K562 (cell line): Measurements from ENCODE around the gene ATG7. TPM values are rescaled to one million over a fixed set of nuclear protein-coding genes. Genes with fewer than 3 reads are reported as not detected.

ENCODE experiments used
- C11orf30 ChIP-seq: fragments of 450-650 bp; IDR thresholded peaks from 2 replicates; pipeline ENCODE4 v1.6.1; 2016; ENCODE audit warnings: low read depth, mild to moderate bottlenecking
- FUS ChIP-seq: fragments of 200-400 bp; formaldehyde crosslinking; optimal IDR thresholded peaks from 2 replicates; pipeline ENCODE3; 2017; ENCODE audit warnings: low read depth, low read length
- HDAC3 ChIP-seq: fragments of 450-650 bp; IDR thresholded peaks from 2 replicates; pipeline ENCODE4 v1.6.1; 2018; ENCODE audit warnings: borderline replicate concordance, mild to moderate bottlenecking, moderate library complexity; ENCODE audit not compliant: partially characterized antibody
- ILK ChIP-seq: fragments of 450-650 bp; IDR thresholded peaks from 2 replicates; pipeline ENCODE4 v1.6.1; 2016; ENCODE audit warnings: missing genetic modification characterization, low read depth, mild to moderate bottlenecking, missing compliant biosample characterization, moderate library complexity, borderline replicate concordance
- MCM7 ChIP-seq, 2 experiments: fragments of 450-650 bp; IDR thresholded peaks; 2 replicates each; pipeline ENCODE4 v1.6.1; 2016 to 2018
- POLR2B ChIP-seq: fragments of 450-650 bp; IDR thresholded peaks from 2 replicates; pipeline ENCODE4 v1.6.1; 2018; ENCODE audit warnings: low read depth; ENCODE audit not compliant: partially characterized antibody
- REST ChIP-seq, 2 experiments: fragments of 450-650 bp; formaldehyde crosslinking in 1 of 2; IDR thresholded peaks; 2 replicates each; pipeline versions ENCODE4 v1.4.0 to v1.6.1; 2014 to 2020; ENCODE audit warnings: mild to moderate bottlenecking in 2 of 2, borderline replicate concordance in 1 of 2, low read depth in 1 of 2
- SIRT6 ChIP-seq: IDR thresholded peaks from one replicate; pipeline ENCODE4 v1.6.1; 2012; ENCODE audit warnings: low read depth, mild to moderate bottlenecking, control low read depth, inconsistent platforms, low read length, moderate library complexity
- SMC3 ChIP-seq: conservative IDR thresholded peaks from 2 replicates; pipeline ENCODE4 v1.6.1; 2011; ENCODE audit warnings: low read depth, low read length, improper control_type of control experiment; ENCODE audit not compliant: insufficient read depth
- ZNF197 ChIP-seq: fragments of 200-800 bp; sonication (Bioruptor generic); IDR thresholded peaks from 2 replicates; pipeline ENCODE4 v1.6.1; 2016; ENCODE audit warnings: low read depth, missing genetic modification characterization, missing compliant biosample characterization
- ZNF57 ChIP-seq: fragments of 450-650 bp; formaldehyde crosslinking; IDR thresholded peaks from 2 replicates; pipeline ENCODE4 v1.4.0; 2020; ENCODE audit warnings: mild to moderate bottlenecking, moderate library complexity
- polyA plus RNA-seq, 8 experiments: library from polyadenylated mRNA; depleted of rRNA in 4 of 8; stranded (reverse) in 5 of 8; unstranded in 3 of 8; fragments of >200 nt; fragmentation: Nextera tagmentation in 2 of 8; fragmentation: Illumina TruSeq in 1 of 8; extraction: Ambion mirVana in 2 of 8; extraction: Trizol in 1 of 8; gene quantifications; 2 replicates each; pipeline versions ENCODE4 v1.2.1 to v1.2.3, GENCODE V29; 2011 to 2014; ENCODE audit warnings: inconsistent platforms in 1 of 8, missing spikeins in 1 of 8
- total RNA-seq, 7 experiments: library from RNA; depleted of rRNA in 6 of 7; stranded (reverse); fragments of >200 nt in 6 of 7; fragmentation: Illumina TruSeq in 2 of 7; extraction: Trizol in 2 of 7; gene quantifications; 2 replicates each; pipeline versions ENCODE4 v1.2.1 to v1.2.3, GENCODE V29; 2011 to 2021; ENCODE audit warnings: low replicate concordance in 1 of 7

The ATG7 gene
- total and polyA plus RNA-seq, 9 of the 15 experiments (the other 6 are each of a cell fraction or from before 2014, with no cell fraction given): 18.3 to 45.3 (median 33.6) TPM

- TF ChIP-seq ZNF57 (CRISPR knock-in tag): no peak
- TF ChIP-seq C11orf30: no peak
- no peak for TF ChIP-seq MCM7 (IDR thresholded peaks at IDR 0.05)
- TF ChIP-seq SMC3: 0 out of 2 replicates have a peak, but pooled peaks have one; percentile 13
- peak; percentile 20; the same call in 1 of the 2 replicates for TF ChIP-seq REST (IDR thresholded peaks at IDR 0.05; ENCODE audit: borderline replicate concordance)
- no peak for TF ChIP-seq REST (CRISPR knock-in tag; IDR thresholded peaks at IDR 0.05; ENCODE audit: low read depth)
- no peak for TF ChIP-seq POLR2B
- TF ChIP-seq ILK (tag): no peak
- TF ChIP-seq FUS: no peak
- no peak for TF ChIP-seq ZNF197 (CRISPR knock-in tag)
- no peak for TF ChIP-seq HDAC3
- TF ChIP-seq SIRT6: no peak
Observed at GRCh38 chr3:11260460-11260859, 11.7 kb upstream of the ATG7 start (continued).
